Kasumi-1 (cell line): ENCODE results near the gene TLCD2.
"Not testable (repeated sequence)": the region's sequence is repeated elsewhere in the genome, so short reads cannot be mapped to it uniquely, and the experiment has no call there.

Source experiments
- DNase-seq, 2 experiments: peaks; one replicate each; lab custom pipeline; 2025; lab: John Stamatoyannopoulos, UW

Gene TLCD2, protein sequence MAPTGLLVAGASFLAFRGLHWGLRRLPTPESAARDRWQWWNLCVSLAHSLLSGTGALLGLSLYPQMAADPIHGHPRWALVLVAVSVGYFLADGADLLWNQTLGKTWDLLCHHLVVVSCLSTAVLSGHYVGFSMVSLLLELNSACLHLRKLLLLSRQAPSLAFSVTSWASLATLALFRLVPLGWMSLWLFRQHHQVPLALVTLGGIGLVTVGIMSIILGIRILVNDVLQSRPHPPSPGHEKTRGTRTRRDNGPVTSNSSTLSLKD

DNA sequence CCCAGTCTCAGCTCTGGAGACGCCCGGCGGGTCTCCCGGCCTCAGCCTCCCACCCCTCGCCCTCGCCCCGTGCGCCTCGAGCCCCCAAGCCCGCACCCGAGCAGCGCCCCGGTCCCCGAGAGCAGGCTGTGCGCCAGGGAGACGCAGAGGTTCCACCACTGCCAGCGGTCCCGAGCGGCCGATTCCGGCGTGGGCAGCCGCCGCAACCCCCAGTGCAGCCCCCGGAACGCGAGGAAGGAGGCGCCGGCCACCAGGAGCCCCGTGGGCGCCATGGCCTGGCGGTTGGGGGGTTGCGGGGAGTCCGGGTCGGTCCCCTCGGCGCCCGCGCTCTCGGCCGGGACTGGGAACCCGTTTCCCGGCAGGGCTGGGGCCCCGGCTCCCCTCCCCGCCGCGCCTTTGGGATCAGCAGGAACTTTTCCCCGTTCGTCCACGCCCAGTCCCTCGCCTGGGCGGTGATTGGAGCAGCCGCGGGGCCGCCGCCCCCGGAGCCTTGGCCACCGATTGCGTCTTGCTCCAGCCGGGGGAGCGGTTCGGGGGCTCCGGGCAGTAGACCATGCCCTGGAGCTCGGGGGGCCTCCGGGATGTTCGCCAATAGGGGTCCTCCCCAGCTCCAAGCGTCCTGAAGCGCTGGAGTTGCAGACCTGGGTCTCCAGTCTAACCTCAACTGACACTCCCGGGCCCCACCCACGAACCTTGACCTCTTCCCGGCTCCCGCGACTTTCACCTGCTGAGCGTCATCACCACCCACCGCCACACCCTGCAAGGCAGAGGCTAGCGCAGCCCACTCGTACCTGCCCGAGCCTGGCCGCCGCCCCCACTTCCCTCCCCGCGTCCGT is at the start of gene TLCD2:
Gene TLCD2, minus strand, starts transcription at position 407 of the 836 bp plus-strand sequence. Its CDS starts 135 bp downstream, at position 272.
- no peak for DNase-seq

DNA sequence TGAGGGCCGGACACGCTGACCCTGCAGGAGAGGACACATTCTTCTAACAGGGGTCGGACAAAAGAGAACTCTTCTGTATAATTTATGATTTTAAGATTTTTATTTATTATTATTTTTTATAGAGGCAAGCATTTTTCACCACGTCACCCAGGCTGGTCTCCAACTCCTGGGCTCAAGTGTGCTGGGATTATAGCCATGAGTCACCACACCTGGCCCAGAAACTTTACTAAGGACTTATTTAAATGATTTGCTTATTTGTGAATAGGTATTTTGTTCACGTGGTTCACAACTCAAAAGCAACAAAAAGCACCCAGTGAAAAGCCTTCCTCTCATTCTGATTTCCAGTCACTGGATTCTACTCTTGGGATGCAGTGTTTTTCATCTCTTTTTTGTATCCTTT is 49.4 kb upstream of the TLCD2 start:
- DNase-seq = no peak

DNA sequence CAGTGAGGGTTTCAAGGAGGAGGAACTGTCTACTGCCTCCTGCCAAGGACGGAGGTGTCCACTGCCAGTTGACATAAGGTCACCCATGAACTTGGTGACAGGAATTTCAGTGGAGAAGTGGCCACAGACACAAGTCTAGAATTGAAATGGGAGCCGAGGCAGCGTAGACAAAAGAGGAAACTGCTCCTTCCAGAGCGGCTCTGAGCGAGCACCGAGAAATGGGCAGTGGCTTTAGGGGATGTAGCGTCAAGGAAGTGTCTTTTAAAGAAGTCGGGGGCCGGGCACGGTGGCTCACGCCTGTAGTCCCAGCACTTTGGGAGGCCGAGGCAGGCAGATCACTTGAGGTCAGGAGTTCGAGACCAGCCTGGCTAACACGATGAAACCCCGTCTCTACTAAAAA is 48.6 kb upstream of the TLCD2 start:
- DNase-seq = peak; percentile 4 to 29

DNA sequence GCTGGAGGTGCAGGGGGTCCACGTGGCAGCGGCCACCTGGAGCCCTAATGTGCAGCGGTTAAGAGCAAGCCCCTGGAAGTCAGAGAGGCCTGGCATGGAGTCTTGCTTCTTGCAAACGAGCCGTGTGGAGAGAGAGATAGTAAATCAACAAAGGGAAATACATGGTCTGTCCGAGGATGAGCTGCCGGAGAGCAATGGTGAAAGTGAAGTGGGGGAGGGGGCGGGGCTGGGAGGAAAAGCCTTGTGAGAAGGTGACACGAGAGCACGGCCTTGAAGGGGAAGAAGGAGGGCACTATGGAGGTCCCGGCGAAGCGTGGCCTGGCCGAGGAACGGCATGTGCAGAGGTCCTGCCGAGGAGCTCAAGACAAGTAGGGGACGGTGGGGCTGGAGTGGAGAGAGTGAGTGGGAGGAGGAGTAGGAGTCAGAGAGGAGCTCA is 45.7 kb upstream of the TLCD2 start:
- DNase-seq = no peak

DNA sequence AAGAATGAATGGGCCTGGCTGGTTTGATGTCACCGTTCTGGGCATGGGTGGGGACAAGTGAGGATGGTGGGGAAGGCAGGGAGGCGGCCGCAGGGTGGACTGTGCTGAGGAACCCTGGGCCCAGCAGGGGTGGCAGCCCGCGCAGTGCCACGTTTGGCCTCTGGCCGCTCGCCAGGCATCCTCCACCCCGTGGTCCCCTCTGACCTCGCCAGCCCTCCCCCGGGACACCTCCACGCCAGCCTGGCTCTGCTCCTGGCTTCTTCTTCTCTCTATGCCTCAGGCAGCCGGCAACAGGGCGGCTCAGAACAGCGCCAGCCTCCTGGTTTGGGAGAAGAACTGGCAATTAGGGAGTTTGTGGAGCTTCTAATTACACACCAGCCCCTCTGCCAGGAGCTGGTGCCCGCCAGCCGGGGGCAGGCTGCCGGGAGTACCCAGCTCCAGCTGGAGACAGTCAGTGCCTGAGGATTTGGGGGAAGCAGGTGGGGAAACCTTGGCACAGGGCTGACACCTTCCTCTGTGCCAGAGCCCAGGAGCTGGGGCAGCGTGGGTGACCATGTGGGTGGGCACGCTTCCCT is 45.2 kb upstream of the TLCD2 start:
- no peak for DNase-seq

DNA sequence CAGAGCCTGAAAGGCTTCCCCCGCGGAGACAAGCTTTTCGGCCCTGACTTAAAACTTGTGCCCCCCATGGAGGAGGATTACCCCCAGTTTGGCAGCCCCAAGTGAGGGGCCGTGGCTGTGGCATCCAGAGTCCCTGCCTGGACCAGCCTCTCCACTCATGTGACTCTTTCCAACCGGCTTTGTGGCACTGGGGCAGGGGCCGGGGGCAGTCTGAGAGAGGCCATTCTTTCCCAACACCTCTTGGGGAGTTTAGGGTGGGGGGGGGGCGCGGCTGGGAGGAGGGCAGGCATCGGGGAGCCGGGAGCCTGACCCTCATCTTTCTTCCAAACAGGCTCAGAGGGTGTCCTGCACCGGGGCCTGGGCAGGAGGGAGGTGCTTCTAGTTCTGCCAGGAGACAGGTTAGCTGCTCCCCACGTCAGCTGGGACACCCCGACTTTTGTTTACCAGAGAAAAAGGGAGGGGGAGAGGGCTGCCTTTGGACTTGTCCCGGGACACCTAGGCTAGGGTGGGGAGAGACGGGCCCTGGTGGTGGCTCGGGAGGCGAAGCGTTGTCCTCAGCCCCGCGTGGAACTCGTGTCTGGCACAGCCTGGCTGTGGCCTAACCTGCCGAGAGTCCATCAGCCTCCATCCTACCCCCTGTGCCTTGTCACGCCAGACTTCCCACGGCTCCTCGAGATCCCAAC is 44.4 kb upstream of the TLCD2 start:
- DNase-seq = no peak

DNA sequence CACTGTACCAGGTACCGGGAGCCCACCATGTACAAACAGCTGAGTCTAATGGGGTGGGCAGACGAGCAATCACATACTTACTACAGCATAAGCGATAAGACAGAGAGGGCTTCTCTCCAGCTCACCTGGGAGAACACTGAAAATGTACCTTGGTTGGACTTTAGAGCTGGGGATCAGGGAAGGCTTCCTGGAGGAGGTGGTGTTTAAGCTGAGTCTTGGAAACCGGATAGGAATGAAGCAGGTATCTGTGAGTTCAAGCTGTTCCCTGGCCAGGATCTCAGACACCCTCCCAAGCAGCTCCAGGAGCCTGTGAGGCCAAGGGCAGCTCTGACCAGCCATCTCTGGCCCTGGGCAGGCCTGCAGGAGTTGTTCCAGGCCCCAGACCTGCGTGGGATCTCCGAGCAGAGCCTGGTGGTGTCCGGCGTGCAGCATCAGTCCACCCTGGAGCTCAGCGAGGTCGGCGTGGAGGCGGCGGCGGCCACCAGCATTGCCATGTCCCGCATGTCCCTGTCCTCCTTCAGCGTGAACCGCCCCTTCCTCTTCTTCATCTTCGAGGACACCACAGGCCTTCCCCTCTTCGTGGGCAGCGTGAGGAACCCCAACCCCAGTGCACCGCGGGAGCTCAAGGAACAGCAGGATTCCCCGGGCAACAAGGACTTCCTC is 43.7 kb upstream of the TLCD2 start:
- no peak for DNase-seq

DNA sequence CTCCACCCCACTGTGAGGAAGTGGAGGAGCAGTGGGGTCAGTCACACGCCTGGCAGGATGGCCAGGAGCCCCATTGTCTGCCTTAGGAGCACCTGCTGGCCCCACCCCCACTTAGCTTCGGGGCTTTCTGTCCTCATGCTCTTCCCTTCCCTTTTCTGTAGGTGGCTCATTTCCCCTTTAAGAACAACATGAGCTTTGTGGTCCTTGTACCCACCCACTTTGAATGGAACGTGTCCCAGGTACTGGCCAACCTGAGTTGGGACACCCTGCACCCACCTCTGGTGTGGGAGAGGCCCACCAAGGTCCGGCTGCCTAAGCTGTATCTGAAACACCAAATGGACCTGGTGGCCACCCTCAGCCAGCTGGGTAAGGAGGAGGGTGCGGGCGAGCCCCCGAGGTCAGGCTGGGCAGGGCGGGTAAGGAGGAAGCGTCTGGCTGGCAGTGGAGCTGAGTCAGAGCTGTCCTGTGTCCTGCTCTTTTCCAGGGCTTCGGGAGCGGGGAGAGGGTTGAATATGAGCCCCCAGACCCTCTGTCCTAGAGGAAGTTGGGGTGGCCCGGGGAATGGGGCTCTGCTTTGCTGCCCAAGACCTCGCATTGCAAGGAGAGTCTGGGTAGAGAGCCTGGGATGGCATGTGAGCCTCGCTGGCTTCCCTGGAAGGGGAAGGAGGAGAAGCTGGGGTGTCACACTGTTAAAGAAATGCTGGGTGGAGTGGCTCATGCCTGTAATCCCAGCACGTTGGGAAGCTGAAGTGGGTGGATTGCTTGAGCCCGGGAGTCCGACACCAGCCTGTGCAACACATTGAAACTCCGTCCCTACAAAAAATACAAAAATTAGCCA is 42.5 kb upstream of the TLCD2 start:
- peak; percentile 24 to 44 for DNase-seq

DNA sequence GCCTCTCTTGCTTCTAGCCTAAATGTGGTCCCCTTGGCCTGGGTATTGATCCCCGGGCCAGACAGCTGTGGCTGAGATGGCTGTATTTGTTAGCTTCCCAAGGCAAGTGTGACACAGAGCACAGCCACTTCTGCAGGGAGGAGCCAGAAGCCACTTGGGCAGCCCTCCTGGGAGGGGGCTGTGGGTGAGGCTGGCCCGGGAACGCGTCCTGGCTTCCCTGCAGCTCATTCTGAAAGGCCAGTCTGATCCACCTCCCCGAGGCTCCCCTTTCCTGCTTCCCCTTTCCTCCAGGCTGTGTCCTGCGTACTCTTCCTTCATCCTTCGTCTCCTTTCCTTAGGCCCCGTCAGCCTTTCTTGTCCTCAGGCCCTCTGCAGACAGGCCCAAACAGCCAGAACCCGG is 40.5 kb upstream of the TLCD2 start:
- DNase-seq = no peak

DNA sequence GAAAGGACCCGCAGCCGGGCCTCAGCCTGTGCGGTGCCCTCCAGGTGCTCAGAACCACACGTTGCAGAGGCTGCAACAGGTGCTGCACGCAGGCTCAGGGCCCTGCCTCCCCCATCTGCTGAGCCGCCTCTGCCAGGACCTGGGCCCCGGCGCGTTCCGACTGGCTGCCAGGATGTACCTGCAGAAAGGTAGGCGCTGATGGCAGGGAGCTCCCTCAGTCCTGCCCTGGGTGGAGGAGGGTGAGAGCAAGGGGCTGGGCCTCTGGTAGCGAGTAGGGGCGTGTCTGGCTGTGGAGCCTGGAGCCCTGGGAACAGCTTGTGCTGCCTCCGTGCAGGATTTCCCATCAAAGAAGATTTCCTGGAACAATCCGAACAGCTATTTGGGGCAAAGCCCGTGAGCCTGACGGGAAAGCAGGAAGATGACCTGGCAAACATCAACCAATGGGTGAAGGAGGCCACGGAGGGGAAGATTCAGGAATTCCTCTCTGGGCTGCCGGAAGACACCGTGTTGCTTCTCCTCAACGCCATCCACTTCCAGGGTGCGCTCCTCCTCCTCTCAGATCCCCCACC is 36.9 kb upstream of the TLCD2 start:
- no peak for DNase-seq

DNA sequence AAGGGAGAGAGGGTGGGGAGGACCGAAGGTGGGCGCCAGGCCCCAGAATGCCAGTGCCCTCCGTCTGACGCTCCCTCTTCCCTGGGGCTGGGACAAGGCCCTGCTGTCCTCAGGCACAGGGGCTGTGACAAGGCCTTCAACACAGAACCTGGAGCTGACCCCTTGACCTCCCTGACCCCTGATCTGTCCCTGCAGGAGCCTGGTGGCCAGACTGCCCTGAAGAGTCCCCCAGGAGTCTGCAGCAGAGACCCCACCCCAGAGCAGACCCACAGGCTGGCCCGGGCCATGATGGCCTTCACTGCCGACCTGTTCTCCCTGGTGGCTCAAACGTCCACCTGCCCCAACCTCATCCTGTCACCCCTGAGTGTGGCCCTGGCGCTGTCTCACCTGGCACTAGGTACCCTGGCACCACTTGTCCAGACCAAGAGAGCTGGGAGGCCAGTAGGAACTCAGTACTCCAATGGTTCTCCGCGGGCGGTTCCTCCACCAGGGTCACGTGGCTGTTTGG is 35.4 kb upstream of the TLCD2 start:
- no peak for DNase-seq

DNA sequence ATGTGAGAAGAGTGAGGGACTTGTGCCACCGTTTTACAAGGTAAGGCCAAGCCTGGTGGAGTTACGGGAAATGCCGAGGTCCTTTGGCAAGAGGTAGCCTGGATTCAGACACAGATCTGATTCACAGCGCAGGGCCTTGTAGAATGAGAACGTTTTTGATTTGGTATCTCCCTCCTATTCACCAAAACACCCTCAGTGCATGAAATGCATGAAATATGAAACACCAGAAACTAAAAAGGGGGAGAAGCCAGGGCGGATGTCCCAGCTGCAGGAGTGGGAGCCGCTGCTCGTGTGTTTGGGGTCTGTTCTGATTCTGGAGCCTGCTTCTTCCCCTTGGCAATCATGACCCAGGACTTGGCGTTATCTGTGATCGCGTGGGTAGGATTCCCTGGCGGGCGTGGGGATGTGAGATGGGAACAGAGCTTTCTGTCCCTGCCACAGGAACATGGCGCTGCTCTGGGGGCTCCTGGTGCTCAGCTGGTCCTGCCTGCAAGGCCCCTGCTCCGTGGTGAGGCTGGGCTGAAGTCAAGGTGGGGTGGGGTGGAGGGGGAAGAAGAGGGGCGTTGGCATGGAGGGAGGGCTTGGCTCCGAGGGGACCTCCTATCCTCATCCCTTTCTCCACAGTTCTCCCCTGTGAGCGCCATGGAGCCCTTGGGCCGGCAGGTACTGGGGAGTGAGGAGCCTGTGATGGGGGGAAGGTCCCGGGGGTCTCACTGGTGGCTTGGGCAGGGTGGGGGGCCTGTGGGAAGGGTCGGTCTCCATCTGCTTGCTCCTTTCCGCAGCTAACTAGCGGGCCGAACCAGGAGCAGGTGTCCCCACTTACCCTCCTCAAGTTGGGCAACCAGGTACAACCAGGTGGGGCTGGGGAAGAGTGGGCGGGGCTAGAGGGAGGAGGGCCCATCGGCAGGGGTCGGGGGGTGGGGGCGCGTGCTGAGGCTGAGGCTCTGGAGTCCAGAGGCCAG is 34.7 kb upstream of the TLCD2 start:
- DNase-seq = no peak

DNA sequence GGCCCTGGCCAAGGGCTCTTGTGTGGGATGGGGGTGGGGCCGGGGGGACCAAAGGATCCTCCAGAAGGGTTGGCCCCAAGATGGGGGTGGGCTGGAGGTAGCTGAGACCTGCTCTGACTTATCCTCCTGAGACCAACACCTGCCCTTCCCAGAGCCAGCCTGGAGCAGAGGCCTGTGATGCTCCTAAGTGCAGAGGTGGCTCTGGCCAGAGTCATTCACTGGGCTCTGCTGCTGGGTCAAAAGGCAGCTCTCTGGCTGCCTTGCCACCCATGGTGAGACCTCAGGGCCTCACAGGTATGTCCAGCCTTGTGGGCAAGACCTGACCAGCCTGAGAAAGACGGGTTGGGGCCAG is 32.9 kb upstream of the TLCD2 start:
- no peak for DNase-seq

DNA sequence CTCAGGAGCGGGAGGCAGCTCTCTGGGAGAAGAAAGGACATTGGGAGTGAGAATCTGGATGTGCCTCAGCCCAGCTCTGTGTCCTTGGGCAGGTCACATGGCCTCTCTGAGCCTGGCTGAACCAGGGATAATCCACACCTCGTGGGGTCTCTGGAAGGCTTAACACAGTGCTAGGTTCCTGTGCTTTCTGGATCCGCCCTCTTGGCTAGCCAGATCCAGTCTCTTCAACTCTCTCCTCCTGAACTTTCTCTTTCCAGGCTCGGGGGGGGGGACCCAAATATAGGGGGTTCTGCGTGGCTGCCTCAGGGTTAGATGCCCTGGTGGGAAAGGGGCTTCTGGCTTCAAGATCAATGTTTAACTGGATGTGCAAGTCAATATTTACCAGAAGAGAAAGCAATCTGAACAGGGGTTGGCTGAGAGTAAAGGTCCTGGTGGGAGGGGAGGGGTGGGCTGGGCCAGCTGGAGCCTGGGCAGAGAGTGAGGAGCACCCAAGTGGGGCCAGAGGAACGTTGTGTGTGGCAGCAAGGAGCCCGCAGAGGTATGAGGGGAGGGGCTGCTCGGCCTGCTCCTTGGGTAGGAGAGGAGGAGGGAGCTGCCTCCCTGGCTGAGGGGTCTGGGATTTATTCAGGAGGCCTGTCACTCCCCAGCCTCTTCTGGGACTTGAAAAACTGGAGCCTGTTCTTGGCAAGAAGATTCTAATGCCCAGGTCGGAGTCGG is 32.4 kb upstream of the TLCD2 start, which contains the start of gene SERPINF2:
Gene SERPINF2, plus strand, starts transcription at position 501 of the 717 bp plus-strand sequence. CDS start 2,125 bp downstream, outside the sequence.
- DNase-seq = no peak

DNA sequence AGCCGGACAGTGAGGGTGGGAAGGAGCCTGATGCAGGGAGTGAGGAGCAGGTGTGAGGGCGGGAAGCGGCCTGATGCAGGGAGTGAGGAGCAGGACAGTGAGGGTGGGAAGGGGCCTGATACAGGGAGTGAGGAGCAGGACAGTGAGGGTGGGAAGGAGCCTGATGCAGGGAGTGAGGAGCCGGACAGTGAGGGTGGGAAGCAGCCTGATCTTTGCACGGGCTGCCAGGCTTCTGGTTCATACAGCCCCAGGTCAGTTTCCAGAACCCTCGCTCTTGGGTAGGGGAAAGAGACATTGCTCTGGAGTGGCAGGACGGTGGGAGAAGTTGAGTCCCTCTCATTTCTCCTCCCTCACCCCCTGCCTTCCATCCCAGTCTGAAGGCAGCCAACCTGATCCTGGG is 31.7 kb upstream of the TLCD2 start:
- not testable (repeated sequence) for DNase-seq

DNA sequence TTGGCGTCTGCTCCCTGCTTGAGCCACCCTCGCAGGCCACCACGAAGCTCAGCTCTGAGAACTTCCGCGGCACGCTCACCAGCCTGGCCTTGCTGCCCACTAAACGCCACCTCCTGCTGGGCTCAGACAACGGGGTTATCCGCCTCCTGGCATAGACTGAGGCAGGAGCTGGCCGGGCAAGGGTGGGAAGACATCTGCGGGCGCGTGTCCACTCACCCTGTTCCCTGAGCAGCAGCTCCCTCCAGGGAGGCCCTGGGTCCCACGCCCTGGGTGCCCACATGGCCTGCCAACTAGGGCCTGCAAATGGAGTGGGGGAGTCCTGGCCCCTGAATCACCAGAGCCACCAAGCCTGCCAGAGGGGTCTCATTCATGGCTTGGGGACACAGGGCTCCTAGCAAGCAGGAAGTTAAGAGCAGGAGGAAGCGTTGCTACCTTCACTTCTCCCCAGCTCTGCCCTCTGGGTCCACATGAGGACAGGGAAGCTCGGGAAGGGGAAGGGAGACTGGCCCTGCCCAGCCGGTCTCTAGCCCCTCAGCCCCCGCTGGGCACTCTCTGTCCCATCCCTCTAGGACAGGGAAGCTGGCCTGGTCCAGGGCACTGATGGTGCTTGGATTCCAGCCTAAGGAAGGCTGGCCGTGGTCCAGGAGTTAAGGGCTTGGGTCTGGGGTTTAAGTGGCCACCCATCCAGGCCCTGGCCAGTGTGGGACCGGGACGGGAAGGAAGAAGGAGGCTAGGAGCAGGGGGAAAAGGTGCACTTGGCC is 27.5 kb upstream of the TLCD2 start:
- DNase-seq = no peak

DNA sequence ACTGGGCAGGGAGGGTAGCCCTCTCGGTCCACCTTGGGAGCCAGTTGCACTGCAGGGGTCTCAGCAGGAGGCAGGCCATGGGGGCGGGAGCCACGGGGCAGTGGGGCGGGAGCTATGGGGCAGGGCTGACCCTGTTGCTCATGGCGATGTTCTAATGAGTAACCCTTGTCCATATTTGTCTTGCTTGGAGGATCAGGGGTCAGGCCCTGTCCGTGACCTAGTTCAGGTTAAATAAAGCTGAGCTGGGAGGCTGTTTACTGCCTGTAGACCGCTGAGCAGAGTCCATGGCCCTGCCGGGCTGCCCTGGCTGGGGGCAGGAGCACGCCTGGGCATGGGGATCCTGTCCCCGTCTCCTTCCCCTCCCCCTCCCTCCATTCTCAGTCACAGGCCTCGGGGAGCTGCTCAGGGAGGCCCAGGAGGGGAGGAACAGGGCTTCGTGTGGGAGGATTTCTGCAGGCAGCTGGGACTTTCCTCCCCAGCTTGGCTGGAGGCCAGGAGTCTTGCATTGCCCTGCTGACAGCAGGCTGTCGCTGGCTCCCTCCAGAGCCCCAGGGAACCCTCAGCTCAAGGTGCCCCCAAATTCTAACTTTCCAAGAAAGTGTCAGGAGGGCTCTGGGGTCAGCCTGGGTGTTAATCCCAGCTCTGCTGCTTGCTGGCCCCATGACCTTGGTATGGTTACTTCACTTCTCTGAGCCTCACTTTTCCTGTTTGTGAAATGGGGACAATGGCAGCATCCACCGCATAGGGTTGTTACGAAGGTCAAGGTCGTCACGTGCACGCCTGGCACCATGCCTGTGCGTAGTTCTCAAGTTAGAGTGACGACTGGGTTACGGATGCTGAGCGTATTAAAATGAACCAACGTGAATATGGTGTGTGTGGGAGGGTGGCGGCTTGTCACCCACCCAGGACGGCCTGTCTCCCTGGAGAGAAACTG is 26.4 kb upstream of the TLCD2 start:
- peak; percentile 60 to 69 for DNase-seq
